GM12801 (cell line): ENCODE data around the gene CFAP221.

ENCODE experiments used
- TF ChIP-seq, protein P1 (sequence below): IDR thresholded peaks from one replicate; pipeline ENCODE4 v1.5.1; 2011; ENCODE audit warnings: control low read depth; ENCODE audit not compliant: insufficient read length; ENCODE audit errors: extremely low read depth

CFAP221 gene

DNA sequence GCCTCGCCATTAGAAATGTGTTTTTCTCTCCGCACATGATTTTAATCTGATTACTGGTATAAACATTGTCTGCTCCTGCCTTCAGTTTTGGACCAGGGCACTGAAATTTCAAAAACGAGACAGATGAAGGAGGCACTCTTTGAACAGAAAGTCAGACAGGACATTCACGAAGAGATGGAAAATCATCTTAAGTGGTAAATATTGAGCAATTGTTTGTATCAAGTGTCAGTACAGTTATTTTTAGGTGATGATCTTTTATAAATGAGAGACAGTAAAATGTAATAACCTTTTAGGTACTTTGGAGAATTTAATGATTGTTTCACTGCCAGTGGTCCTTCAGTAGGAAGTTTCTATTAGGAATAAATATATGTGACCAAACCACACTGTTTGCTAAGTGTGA lies 60.8 kb downstream of the CFAP221 start:
- TF ChIP-seq, protein P1, sequence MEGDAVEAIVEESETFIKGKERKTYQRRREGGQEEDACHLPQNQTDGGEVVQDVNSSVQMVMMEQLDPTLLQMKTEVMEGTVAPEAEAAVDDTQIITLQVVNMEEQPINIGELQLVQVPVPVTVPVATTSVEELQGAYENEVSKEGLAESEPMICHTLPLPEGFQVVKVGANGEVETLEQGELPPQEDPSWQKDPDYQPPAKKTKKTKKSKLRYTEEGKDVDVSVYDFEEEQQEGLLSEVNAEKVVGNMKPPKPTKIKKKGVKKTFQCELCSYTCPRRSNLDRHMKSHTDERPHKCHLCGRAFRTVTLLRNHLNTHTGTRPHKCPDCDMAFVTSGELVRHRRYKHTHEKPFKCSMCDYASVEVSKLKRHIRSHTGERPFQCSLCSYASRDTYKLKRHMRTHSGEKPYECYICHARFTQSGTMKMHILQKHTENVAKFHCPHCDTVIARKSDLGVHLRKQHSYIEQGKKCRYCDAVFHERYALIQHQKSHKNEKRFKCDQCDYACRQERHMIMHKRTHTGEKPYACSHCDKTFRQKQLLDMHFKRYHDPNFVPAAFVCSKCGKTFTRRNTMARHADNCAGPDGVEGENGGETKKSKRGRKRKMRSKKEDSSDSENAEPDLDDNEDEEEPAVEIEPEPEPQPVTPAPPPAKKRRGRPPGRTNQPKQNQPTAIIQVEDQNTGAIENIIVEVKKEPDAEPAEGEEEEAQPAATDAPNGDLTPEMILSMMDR, result no peak

DNA sequence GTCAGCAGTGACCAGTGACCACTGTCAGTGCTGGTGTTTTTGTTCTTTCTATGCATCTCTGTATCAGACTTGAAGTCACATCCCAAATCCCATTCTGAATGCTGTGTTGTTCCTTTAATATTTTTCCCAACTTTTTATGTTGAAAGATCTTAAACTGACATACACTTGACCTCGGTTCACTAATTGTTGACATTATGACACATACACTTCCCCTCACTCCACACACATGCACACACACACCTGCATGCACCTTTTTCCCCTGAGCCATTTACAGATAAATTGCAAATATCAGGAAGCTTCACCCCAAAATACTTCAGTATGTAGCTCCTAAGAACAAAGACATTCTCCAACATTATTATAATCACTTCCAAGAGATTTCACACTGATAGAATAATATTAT lies 62.4 kb downstream of the CFAP221 start:
- TF ChIP-seq, protein P1, result no peak

DNA sequence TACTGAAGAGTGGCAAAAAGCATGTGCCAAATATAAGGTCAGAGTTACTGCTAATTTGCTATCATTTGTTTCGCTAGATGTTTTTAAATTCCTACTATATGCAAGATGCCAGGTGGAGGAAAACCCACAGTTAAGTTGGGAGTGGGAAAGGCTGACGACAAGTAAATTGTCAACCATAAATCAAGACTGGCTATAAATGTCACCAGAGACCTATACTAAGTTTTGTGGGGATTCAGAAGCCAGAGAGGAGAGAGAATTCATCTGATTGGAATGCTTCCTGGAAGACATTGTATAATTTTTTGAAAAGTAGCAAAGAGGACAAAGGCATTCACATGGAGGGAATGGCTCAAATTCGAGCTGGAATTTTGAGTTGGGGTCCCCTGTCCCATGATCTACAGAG lies 64.3 kb downstream of the CFAP221 start:
- TF ChIP-seq, protein P1, result no peak

DNA sequence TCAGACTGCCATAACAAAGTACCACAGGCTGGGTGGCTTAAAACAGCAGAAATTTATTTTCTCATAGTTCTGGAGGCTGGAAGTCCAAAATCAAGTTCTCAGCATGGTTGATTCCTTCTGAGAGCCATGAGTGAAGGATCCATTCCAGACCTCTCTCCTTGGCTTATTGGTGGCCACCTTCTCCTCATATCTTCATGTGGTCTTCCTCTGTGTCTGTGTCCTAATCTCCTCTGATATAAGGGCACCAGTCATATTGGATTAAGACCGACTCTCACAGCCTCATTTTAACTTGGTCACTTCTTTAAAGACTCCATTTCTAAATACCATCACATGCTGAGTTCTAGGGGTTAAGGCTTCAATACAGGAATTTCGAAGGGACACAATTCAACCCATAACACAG lies 65.1 kb downstream of the CFAP221 start:
- TF ChIP-seq, protein P1, result no peak

DNA sequence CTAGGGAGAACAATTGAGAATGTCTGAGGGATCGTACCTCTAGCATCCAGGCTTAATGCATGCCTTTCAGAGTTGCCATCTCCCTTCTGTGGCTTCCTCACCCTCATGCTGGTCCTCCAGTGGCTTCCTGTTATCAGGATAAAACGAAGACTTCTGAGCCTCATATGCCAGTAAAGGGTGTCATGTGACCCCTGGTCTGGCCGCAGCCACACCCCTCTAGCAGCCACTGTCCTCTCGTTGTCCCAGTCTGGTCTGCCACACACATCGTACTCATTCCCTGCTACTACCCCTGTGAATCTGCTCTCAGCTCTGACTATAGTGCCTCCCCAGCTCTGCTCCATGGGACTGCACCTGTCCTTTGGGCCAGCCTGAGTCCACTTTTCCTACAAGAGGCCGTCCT lies 72.2 kb downstream of the CFAP221 start:
- TF ChIP-seq, protein P1, result no peak

DNA sequence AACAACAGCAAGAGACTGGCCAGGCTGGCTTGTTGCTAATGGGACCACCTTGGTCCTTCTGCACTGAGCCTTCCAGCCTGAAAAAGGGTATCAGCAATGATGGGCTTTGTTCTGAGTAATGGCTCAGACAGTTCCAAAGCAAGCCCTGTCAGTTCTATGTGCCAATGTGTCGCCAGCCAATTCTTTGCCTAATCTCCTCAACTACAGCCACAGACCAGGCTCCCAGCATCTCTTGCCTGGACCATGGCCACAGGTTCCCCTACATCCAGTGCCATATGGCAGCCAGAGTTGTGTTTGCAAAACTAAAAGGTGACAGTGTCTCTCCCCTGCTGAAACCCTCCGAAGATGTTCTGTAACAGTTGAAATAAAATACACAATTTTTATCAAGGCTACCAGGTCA lies 73.2 kb downstream of the CFAP221 start:
- TF ChIP-seq, protein P1, result no peak

DNA sequence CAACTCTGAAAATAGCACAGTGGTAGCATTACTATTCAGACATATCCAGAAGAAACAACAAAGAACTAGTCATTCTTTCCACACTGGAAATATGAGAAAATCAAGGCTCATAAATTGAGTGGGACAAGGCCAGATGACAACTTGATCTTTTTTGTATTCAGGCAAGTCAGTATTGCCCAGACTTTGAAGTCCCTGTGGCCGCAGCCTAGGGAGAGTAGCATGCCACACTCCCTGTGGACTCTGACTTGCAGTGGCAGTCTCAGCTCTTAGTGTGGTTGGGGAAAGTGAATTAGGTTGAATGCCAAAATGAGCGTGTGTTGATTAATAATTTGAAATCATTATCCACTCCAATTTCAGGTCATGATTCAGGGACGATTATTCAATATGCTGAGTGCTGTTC lies 81.0 kb downstream of the CFAP221 start:
- TF ChIP-seq, protein P1, result no peak

DNA sequence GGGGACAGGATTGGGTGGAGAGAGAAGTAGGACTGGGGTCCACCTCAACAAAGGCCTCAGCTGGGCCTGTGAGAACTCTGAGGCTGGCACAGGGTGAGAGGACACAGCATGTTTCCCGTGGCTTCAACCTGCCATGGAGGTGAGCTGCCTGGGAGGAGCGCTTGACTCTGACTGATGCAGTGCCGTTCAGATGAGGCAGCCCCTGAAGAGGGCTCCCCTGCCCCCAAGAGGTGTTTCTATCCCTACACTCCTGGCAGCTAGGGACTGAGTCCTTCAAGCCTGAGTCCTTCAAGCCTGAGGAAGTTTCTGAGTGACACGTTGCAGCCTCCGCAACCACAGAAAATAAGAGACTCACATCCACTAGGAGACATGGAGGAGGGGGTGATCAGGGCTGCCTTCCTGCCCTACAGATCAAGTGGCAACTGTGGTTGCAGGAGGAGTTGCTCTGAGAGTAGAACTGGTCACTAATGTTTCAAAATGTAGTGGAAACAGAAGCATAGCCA lies 85.1 kb downstream of the CFAP221 start:
- TF ChIP-seq, protein P1, result no peak
